Measurements from ENCODE around the gene HDGFL3. TPM values are rescaled to one million over a fixed set of nuclear protein-coding genes. Genes with fewer than 3 reads are reported as not detected.

HDGFL3 gene
- total and polyA plus RNA-seq, 9 of the 15 experiments (the other 6 are each of a cell fraction or from before 2014, with no cell fraction given): 6.7 to 42.0 (median 31.4) TPM

DNA sequence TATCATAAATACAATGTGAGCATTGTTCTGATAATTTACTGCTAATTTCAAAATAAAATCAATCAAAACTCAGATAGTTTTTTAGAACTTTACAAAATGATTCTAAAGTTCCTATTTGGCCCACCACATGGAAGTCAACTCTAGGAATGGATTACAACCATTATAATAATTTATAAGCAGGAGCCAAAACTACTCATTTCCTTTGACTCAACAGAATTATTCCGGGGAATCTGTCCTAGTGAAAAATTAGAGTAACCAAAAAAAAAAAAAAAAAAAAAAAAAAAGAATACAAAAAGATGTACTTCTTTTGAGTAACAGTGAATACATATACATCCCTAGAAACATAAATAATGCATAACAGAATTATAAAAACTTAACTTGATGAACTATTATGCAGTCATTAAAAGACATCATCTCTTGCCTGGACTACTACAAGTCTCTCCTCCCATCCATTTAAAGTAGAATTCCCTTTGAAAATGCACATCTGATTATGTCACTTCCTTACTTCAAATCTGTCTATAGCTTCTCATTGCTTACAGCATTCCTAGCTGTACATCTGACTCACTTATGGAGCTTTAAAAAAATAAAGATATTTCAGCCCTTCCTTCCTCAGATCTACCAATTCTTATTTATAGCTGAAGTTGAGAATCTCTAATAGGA lies 43.4 kb downstream of the HDGFL3 start (continued):
- TF ChIP-seq, protein P1, sequence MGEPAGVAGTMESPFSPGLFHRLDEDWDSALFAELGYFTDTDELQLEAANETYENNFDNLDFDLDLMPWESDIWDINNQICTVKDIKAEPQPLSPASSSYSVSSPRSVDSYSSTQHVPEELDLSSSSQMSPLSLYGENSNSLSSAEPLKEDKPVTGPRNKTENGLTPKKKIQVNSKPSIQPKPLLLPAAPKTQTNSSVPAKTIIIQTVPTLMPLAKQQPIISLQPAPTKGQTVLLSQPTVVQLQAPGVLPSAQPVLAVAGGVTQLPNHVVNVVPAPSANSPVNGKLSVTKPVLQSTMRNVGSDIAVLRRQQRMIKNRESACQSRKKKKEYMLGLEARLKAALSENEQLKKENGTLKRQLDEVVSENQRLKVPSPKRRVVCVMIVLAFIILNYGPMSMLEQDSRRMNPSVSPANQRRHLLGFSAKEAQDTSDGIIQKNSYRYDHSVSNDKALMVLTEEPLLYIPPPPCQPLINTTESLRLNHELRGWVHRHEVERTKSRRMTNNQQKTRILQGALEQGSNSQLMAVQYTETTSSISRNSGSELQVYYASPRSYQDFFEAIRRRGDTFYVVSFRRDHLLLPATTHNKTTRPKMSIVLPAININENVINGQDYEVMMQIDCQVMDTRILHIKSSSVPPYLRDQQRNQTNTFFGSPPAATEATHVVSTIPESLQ (CRISPR knock-in tag; IDR thresholded peaks at IDR 0.05): no peak
- TF ChIP-seq FOXA1 (IDR thresholded peaks at IDR 0.05; ENCODE audit: borderline replicate concordance): no peak
- no peak for TF ChIP-seq HMG20A (CRISPR knock-in tag; conservative IDR thresholded peaks at IDR 0.05)
- TF ChIP-seq TRIM24 (IDR thresholded peaks at IDR 0.05): no peak
- TF ChIP-seq E2F3 (CRISPR knock-in tag; IDR thresholded peaks at IDR 0.05): no peak
- no peak for TF ChIP-seq RFX5 (IDR thresholded peaks at IDR 0.05; ENCODE audit: low read depth, low read length)

DNA sequence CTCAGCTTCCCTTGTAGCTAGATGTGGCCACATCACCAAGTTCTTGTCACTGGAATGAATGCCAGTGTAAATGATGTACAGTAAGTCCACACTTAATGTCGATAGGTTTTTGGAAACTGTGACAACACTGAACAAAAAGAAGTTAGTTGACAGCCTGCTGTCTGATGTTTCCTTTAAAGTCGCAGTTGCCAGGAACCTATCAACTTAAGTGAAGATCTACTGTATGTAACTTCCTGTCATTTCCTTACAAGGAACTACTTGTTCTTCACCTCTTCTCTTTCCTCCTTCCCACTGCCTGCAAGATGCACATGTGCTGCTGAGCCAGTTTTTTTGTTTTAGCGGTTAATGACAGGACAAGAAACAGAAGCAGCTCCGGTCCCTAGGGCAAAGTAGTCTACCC lies 44.6 kb downstream of the HDGFL3 start:
- Histone ChIP-seq H3K9me3 (replicated peaks; ENCODE audit: control insufficient read depth, insufficient read depth, low read depth, low read length) (no peaks in the 10 kb centered on the region), H2AFZ (ENCODE audit: low read depth, low read length) (no peak overlapping the region), H3K4me3 (no peak overlapping the region), H4K20me1 (replicated peaks; ENCODE audit: control insufficient read depth, insufficient read depth, low read length) (no peaks in the 10 kb centered on the region), H3K9ac (ENCODE audit: insufficient read depth in 1 of 2, low read depth in 2 of 2, low read length in 2 of 2) (no peak overlapping the region), H3K79me2 (ENCODE audit: control insufficient read depth, insufficient read depth, low read length) (peaks cover 30% of the 10 kb centered on the region), H3K4me2 (ENCODE audit: insufficient read depth, low read length) (no peak overlapping the region), H3K4me1 (replicated peaks in 1 of 2; ENCODE audit: control insufficient read depth in 2 of 2, insufficient read depth in 2 of 2, low read length in 2 of 2) (peaks cover 5 to 11% of the 10 kb centered on the region in 2 experiments; a peak in 2 of 5 replicates), H3K9me1 (ENCODE audit: control insufficient read depth, insufficient read depth, low read length) (no peaks in the 10 kb centered on the region), H3K27ac (ENCODE audit: extremely low read depth, low read depth, low read length) (no peak overlapping the region), H3K27me3 (ENCODE audit: control insufficient read depth in 2 of 2, insufficient read depth in 2 of 2, low read length in 2 of 2) (no peaks in the 10 kb centered on the region), H3K36me3 (ENCODE audit: control insufficient read depth, insufficient read depth, low read length) (no peaks in the 10 kb centered on the region)
- no peak for ATAC-seq
- CTCF ChIA-PET (ENCODE audit: low intra/inter-chr PET ratio): no interaction called here
- no peak for DNase-seq (ENCODE audit: extremely low read depth in 1 of 4, low spot score in 3 of 4)
- no TSS peak for BruUV-seq (replicated peaks)
- POLR2A ChIA-PET: no interaction called here
- TF ChIP-seq ZNF121 (CRISPR knock-in tag; conservative IDR thresholded peaks at IDR 0.05): no peak
- TF ChIP-seq, protein P2, sequence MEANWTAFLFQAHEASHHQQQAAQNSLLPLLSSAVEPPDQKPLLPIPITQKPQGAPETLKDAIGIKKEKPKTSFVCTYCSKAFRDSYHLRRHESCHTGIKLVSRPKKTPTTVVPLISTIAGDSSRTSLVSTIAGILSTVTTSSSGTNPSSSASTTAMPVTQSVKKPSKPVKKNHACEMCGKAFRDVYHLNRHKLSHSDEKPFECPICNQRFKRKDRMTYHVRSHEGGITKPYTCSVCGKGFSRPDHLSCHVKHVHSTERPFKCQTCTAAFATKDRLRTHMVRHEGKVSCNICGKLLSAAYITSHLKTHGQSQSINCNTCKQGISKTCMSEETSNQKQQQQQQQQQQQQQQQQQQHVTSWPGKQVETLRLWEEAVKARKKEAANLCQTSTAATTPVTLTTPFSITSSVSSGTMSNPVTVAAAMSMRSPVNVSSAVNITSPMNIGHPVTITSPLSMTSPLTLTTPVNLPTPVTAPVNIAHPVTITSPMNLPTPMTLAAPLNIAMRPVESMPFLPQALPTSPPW (CRISPR knock-in tag; IDR thresholded peaks at IDR 0.05): no peak
- TF ChIP-seq BRD4 (IDR thresholded peaks at IDR 0.05): no peak
- TF ChIP-seq, protein P3, sequence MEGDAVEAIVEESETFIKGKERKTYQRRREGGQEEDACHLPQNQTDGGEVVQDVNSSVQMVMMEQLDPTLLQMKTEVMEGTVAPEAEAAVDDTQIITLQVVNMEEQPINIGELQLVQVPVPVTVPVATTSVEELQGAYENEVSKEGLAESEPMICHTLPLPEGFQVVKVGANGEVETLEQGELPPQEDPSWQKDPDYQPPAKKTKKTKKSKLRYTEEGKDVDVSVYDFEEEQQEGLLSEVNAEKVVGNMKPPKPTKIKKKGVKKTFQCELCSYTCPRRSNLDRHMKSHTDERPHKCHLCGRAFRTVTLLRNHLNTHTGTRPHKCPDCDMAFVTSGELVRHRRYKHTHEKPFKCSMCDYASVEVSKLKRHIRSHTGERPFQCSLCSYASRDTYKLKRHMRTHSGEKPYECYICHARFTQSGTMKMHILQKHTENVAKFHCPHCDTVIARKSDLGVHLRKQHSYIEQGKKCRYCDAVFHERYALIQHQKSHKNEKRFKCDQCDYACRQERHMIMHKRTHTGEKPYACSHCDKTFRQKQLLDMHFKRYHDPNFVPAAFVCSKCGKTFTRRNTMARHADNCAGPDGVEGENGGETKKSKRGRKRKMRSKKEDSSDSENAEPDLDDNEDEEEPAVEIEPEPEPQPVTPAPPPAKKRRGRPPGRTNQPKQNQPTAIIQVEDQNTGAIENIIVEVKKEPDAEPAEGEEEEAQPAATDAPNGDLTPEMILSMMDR (IDR thresholded peaks at IDR 0.05 in 2 of 3, conservative IDR thresholded peaks at IDR 0.05 in 1 of 3; ENCODE audit: insufficient read depth in 2 of 3, low read depth in 1 of 3, low read length in 3 of 3): no peak
- TF ChIP-seq SMAD4 (CRISPR knock-in tag; conservative IDR thresholded peaks at IDR 0.05): no peak
- no peak for TF ChIP-seq ETV6 (IDR thresholded peaks at IDR 0.05; ENCODE audit: borderline replicate concordance in 1 of 2, low read depth in 2 of 2, low read length in 1 of 2)
- no peak for TF ChIP-seq ETV6 (CRISPR knock-in tag; IDR thresholded peaks at IDR 0.05; ENCODE audit: borderline replicate concordance)
- in situ Hi-C loops (cut with MboI): no loop called here
- FAIRE-seq: no peak
- WGBS (ENCODE audit: insufficient coverage, low coverage, missing lambda C conversion rate): 48% methylated on average over 4 of the region's 4 CpGs
- intact Hi-C loops (cut with micrococcal nuclease): no loop called here
